Measurements from ENCODE around the gene TMEM269.

- TF ChIP-seq CTCF (IDR thresholded peaks at IDR 0.05; ENCODE audit: low read depth, low read length), result no peak
- no peak for TF ChIP-seq POLR2A (IDR thresholded peaks at IDR 0.05; ENCODE audit: extremely low read depth, insufficient read length)
- TF ChIP-seq MAX (IDR thresholded peaks at IDR 0.05; ENCODE audit: low read depth, low read length), result no peak
Observed at GRCh38 chr1:42838482-42839190, 53.8 kb downstream of the TMEM269 start.

Measured in NB4 (cell line).